ENCODE results near the gene GRB2. TPM values are rescaled to one million over a fixed set of nuclear protein-coding genes. Genes with fewer than 3 reads are reported as not detected.

The GRB2 gene
- total and polyA plus RNA-seq, 2 of the 8 experiments (the other 6 are each of a cell fraction or from before 2014, with no cell fraction given) = 44.2 to 101 TPM

DNA sequence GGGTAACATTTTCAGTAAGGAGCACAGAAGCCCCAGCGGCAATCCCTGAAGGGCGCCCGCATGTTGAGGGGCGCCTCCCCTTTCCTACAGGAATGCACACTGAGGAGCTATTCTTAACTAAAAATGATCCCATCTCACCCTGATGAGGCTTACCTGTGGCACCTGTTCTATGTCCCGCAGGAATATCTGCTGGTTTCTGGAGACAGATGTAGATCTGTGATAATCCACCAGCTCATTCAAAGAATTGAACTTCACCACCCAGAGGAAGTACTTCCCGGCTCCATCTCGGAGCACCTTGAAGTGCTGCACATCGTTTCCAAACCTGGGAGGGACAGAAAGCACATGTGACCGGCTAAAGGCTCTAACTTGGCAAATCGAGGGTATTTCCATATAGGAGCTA lies 84.0 kb downstream of the GRB2 start:
- no peak overlapping the region for H3K56ac ChIP-seq (replicated peaks; ENCODE audit: insufficient read length, low read depth, low read length)
- peaks cover 3 to 7% (median 5%) of the 10 kb centered on the region in 4 experiments; a peak in 6 of 7 replicates for H3K4me1 ChIP-seq (replicated peaks in 1 of 4; ENCODE audit: control insufficient read depth in 3 of 4, insufficient read depth in 4 of 4, low read length in 3 of 4)
- no peaks in the 10 kb centered on the region for H3K23me2 ChIP-seq (ENCODE audit: low read depth, low read length)
- H3K9me3 ChIP-seq (ENCODE audit: insufficient read depth in 2 of 2, low read depth in 1 of 2, low read length in 1 of 2) = no peaks in the 10 kb centered on the region
- no peak overlapping the region; the same call in 1 of the 2 replicates for H4K8ac ChIP-seq (ENCODE audit: extremely low read depth, insufficient read depth, low read length)
- FAIRE-seq (no peak), DNase-seq (ENCODE audit: low read depth in 1 of 2, low spot score in 2 of 2) (no peak)
- no peak overlapping the region for H4K5ac ChIP-seq (ENCODE audit: insufficient read length, low read depth, low read length)
- H3K4me2 ChIP-seq (ENCODE audit: insufficient read depth in 1 of 2, low read depth in 2 of 2, low read length in 2 of 2) = no peak overlapping the region
- H3K9ac ChIP-seq (replicated peaks in 1 of 4; ENCODE audit: extremely low read depth in 1 of 4, low read depth in 3 of 4, low read length in 3 of 4) = no peak overlapping the region
- ChIA-PET CTCF (ENCODE audit: partially characterized antibody) (interaction anchor here (0.6 to 9.6 kb wide), 19 partner anchors 9 to 480 kb away, joined by 3 to 97 read pairs (median 9); partner anchors contain the start of genes MIF4GD and SLC25A19), POLR2A (ENCODE audit: partially characterized antibody) (interaction anchor here (0.7 to 1.0 kb wide), 5 partner anchors 14 to 105 kb away, joined by 3 to 4 read pairs (median 4); no protein-coding TSS in a partner anchor)
- H3K14ac ChIP-seq (ENCODE audit: insufficient read length) = no peak overlapping the region
- no peak overlapping the region for H2BK5ac ChIP-seq (ENCODE audit: low read depth, low read length)
- no peak overlapping the region for H4K91ac ChIP-seq (replicated peaks; ENCODE audit: insufficient read length, low read length)
- no peaks in the 10 kb centered on the region for H3K79me2 ChIP-seq (ENCODE audit: control insufficient read depth in 1 of 2, insufficient read depth in 2 of 2, low read length in 2 of 2)
- H3K4ac ChIP-seq (replicated peaks; ENCODE audit: insufficient read length, low read depth, low read length) = no peak overlapping the region
- WGBS, 2 experiments (ENCODE audit: extremely low coverage in 1 of 2, insufficient coverage in 1 of 2, insufficient read length in 1 of 2, insufficient replicate concordance in 2 of 2, low coverage in 1 of 2, low lambda C conversion rate in 2 of 2, missing lambda C conversion rate in 1 of 2) = 91% methylated on average over 10 of the region's 10 CpGs; no CpG with 5 or more reads in 1 of the 2 experiments
- H3K36me3 ChIP-seq (ENCODE audit: control insufficient read depth in 2 of 4, insufficient read depth in 4 of 4, low read length in 3 of 4) = peaks cover 5 to 26% (median 17%) of the 10 kb centered on the region in 4 experiments; a peak in 6 of 8 replicates
- no peak overlapping the region for H3K18ac ChIP-seq (ENCODE audit: extremely low read depth, low read length)
- no peak overlapping the region for H2BK15ac ChIP-seq (ENCODE audit: low read length)
- H2BK120ac ChIP-seq (replicated peaks; ENCODE audit: low read depth, low read length) = no peak overlapping the region
- peaks cover 7 to 9% of the 10 kb centered on the region in 2 experiments for H4K20me1 ChIP-seq (replicated peaks in 1 of 2; ENCODE audit: control insufficient read depth in 1 of 2, insufficient read depth in 2 of 2, low read length in 2 of 2)
- H2AK5ac ChIP-seq (ENCODE audit: low read depth, low read length) = no peak overlapping the region
- H3K27ac ChIP-seq (ENCODE audit: low read depth, low read length) = no peak overlapping the region
- H3K4me3 ChIP-seq (ENCODE audit: extremely low read depth in 1 of 4, insufficient read depth in 2 of 4, low read depth in 3 of 4, low read length in 4 of 4) = no peak overlapping the region
- no peak overlapping the region for H2AFZ ChIP-seq (ENCODE audit: low read length)
- H3K23ac ChIP-seq (ENCODE audit: insufficient read length) = no peak overlapping the region
- no peak overlapping the region for H2BK20ac ChIP-seq (ENCODE audit: low read length)
- no peaks in the 10 kb centered on the region; the same call in 1 of the 2 replicates for H3K79me1 ChIP-seq (ENCODE audit: low read depth, low read length)
- H3K27me3 ChIP-seq (replicated peaks in 1 of 4; ENCODE audit: control insufficient read depth in 3 of 4, extremely low read depth in 1 of 4, insufficient read depth in 3 of 4, low read length in 3 of 4) = no peaks in the 10 kb centered on the region
- no peak overlapping the region for H2BK12ac ChIP-seq (ENCODE audit: low read depth, low read length)
- TF ChIP-seq CBX8 (IDR thresholded peaks at IDR 0.05; ENCODE audit: borderline replicate concordance, low read depth, low read length) (no peak), HDAC6 (IDR thresholded peaks at IDR 0.05; ENCODE audit: low read depth, low read length) (no peak), SIN3A (conservative IDR thresholded peaks at IDR 0.05 in 1 of 2, IDR thresholded peaks at IDR 0.05 in 1 of 2; ENCODE audit: low read depth in 1 of 2, low read length in 2 of 2) (no peak), CREB1 (IDR thresholded peaks at IDR 0.05) (no peak), POU5F1 (IDR thresholded peaks at IDR 0.05; ENCODE audit: low read depth, low read length) (no peak), HDAC2 (IDR thresholded peaks at IDR 0.05; ENCODE audit: borderline replicate concordance in 1 of 2, low read depth in 2 of 2, low read length in 2 of 2) (no peak), TEAD4 (IDR thresholded peaks at IDR 0.05; ENCODE audit: low read depth, low read length) (no peak), RBBP5 (IDR thresholded peaks at IDR 0.05; ENCODE audit: borderline replicate concordance, low read depth, low read length) (no peak), CHD2 (IDR thresholded peaks at IDR 0.05; ENCODE audit: low read length) (no peak), SIRT6 (IDR thresholded peaks at IDR 0.05; ENCODE audit: low read length) (no peak), JUN (IDR thresholded peaks at IDR 0.05; ENCODE audit: low read depth, low read length) (no peak), SP1 (IDR thresholded peaks at IDR 0.05; ENCODE audit: low read depth, low read length) (no peak), CHD1 (IDR thresholded peaks at IDR 0.05; ENCODE audit: low read depth, low read length) (no peak)
- TF ChIP-seq, protein P1, sequence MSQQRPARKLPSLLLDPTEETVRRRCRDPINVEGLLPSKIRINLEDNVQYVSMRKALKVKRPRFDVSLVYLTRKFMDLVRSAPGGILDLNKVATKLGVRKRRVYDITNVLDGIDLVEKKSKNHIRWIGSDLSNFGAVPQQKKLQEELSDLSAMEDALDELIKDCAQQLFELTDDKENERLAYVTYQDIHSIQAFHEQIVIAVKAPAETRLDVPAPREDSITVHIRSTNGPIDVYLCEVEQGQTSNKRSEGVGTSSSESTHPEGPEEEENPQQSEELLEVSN (IDR thresholded peaks at IDR 0.05) = no peak

Data from H1 (cell line).